A673 (cell line): ENCODE data around the gene PPP1R13B. TPM values are rescaled to one million over a fixed set of nuclear protein-coding genes. Genes with fewer than 3 reads are reported as not detected.

Experiments
- BruUV-seq: library from RNA; stranded (reverse); fragments of 400-500 nt; replicated peaks from 2 replicates; lab custom pipeline; 2021; lab: Mats Ljungman, UMichigan
- CTCF ChIA-PET: fragments of 300-600 bp; sonication (Branson Sonifier 250); formaldehyde crosslinking; loops from one replicate; lab custom pipeline; 2022; ENCODE audit warnings: antibody characterized with exemption; lab: Charles Lee
- POLR2A ChIA-PET: fragments of 300-600 bp; sonication (Branson Sonifier 250); formaldehyde crosslinking; loops from one replicate; lab custom pipeline; 2022; ENCODE audit warnings: antibody characterized with exemption; ENCODE audit not compliant: low non-redundant PET; lab: Charles Lee
- DNase-seq: peaks from one replicate; pipeline ENCODE4 v3.0.0-alpha.2; 2015; ENCODE audit warnings: low spot score
- H3K27ac ChIP-seq: fragments of 200-600 bp; sonication (generic); 2 replicates; pipeline ENCODE4 v1.5.1; 2016; ENCODE audit warnings: mixed run types, low read depth, mild to moderate bottlenecking, mixed read lengths, antibody characterized with exemption, low read length; ENCODE audit not compliant: poor library complexity, severe bottlenecking
- H3K27me3 ChIP-seq: fragments of 200-600 bp; sonication (generic); replicated peaks from 2 replicates; pipeline ENCODE4 v1.6.1; 2017; ENCODE audit warnings: mixed run types, low read depth, mild to moderate bottlenecking, mixed read lengths, antibody characterized with exemption, low read length; ENCODE audit not compliant: insufficient read depth, poor library complexity
- H3K36me3 ChIP-seq: fragments of 200-600 bp; sonication (generic); 2 replicates; pipeline ENCODE4 v1.6.1; 2016; ENCODE audit warnings: mixed run types, mild to moderate bottlenecking, mixed read lengths, antibody characterized with exemption, low read length; ENCODE audit not compliant: insufficient read depth, poor library complexity, severe bottlenecking
- H3K4me1 ChIP-seq: fragments of 200-600 bp; sonication (generic); 2 replicates; pipeline ENCODE4 v1.6.1; 2017; ENCODE audit warnings: mixed run types, mild to moderate bottlenecking, mixed read lengths, antibody characterized with exemption, low read length; ENCODE audit not compliant: insufficient read depth, poor library complexity, severe bottlenecking
- H3K4me3 ChIP-seq: fragments of 200-600 bp; sonication (generic); 2 replicates; pipeline ENCODE4 v1.5.1; 2016; ENCODE audit warnings: low read depth, mixed run types, mild to moderate bottlenecking, mixed read lengths, low read length; ENCODE audit not compliant: poor library complexity, severe bottlenecking
- H3K9me3 ChIP-seq: fragments of 200-600 bp; sonication (generic); 2 replicates; pipeline ENCODE4 v1.6.1; 2016; ENCODE audit warnings: mixed run types, low read depth, mild to moderate bottlenecking, mixed read lengths, antibody characterized with exemption, low read length; ENCODE audit not compliant: poor library complexity, severe bottlenecking
- EZH2 ChIP-seq: fragments of 200-600 bp; sonication (generic); IDR thresholded peaks from 2 replicates; pipeline ENCODE4 v1.6.1; 2017; ENCODE audit warnings: borderline replicate concordance, low read depth, mild to moderate bottlenecking, mixed read lengths, antibody characterized with exemption, low read length; ENCODE audit not compliant: poor library complexity, severe bottlenecking
- intact Hi-C: fragments of 100-400 bp; cut with micrococcal nuclease; formaldehyde crosslinking; loops from one replicate; pipeline ENCODE4 v1.10.0; 2022; ENCODE audit not compliant: unreplicated experiment
- total RNA-seq: library from RNA; stranded (reverse); gene quantifications from 2 replicates; pipeline ENCODE4 v1.2.3, GENCODE V29; 2021
- TF ChIP-seq, protein P1 (sequence below): fragments of 300-800, 200-600 bp; sonication (generic); conservative IDR thresholded peaks from 2 replicates; pipeline ENCODE4 v1.5.1; 2017; ENCODE audit warnings: low read depth, mild to moderate bottlenecking, antibody characterized with exemption, low read length, moderate library complexity, mixed read lengths

PPP1R13B gene
- total RNA-seq, 1 experiment from 2014 or later = 4.8 TPM

GRCh38 chr14:103817595-103817994 is 29.8 kb downstream of the PPP1R13B start:
- Histone ChIP-seq H3K27ac (no peak overlapping the region), H3K36me3 (no peaks in the 10 kb centered on the region), H3K4me1 (peaks cover 21% of the 10 kb centered on the region), H3K27me3 (no peaks in the 10 kb centered on the region), H3K4me3 (no peak overlapping the region), H3K9me3 (no peaks in the 10 kb centered on the region)
- no TSS peak for BruUV-seq
- CTCF ChIA-PET = interaction anchor here (1.2 kb wide), 1 partner anchor 9 kb away, joined by 3 read pairs; no protein-coding TSS in a partner anchor
- no peak for TF ChIP-seq EZH2
- TF ChIP-seq, protein P1, sequence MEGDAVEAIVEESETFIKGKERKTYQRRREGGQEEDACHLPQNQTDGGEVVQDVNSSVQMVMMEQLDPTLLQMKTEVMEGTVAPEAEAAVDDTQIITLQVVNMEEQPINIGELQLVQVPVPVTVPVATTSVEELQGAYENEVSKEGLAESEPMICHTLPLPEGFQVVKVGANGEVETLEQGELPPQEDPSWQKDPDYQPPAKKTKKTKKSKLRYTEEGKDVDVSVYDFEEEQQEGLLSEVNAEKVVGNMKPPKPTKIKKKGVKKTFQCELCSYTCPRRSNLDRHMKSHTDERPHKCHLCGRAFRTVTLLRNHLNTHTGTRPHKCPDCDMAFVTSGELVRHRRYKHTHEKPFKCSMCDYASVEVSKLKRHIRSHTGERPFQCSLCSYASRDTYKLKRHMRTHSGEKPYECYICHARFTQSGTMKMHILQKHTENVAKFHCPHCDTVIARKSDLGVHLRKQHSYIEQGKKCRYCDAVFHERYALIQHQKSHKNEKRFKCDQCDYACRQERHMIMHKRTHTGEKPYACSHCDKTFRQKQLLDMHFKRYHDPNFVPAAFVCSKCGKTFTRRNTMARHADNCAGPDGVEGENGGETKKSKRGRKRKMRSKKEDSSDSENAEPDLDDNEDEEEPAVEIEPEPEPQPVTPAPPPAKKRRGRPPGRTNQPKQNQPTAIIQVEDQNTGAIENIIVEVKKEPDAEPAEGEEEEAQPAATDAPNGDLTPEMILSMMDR = no peak
- intact Hi-C loops = no loop called here
- no peak for DNase-seq
- POLR2A ChIA-PET = no interaction called here

GRCh38 chr14:103816991-103817390 is 30.4 kb downstream of the PPP1R13B start:
- Histone ChIP-seq H3K36me3 (no peaks in the 10 kb centered on the region), H3K4me3 (no peak overlapping the region), H3K9me3 (no peaks in the 10 kb centered on the region), H3K4me1 (peaks cover 21% of the 10 kb centered on the region), H3K27me3 (no peaks in the 10 kb centered on the region), H3K27ac (no peak overlapping the region)
- ChIA-PET CTCF (interaction anchor here (1.2 kb wide), 1 partner anchor 9 kb away, joined by 3 read pairs; no protein-coding TSS in a partner anchor), POLR2A (no interaction called here)
- intact Hi-C loops = no loop called here
- TF ChIP-seq EZH2 = no peak
- no TSS peak for BruUV-seq
- DNase-seq = no peak

DNA sequence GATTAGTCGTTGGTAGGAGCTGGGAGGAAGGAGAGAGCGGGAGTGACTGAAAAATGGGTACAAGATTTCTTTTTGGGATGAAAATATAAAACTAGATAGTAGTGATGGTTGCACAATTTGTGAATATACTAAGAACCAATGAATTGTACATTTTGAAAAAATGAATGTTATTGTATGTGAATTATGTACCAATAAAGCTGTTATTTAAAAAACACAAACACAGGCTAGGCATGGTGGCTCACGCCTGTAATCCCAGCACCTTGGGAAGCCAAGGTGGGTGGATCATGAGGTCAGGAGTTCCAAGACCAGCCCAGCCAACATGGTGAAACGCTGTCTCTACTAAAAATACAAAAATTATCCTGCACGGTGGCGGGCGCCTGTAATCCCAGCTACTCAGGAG is 32.1 kb downstream of the PPP1R13B start:
- no peak for TF ChIP-seq EZH2
- TF ChIP-seq, protein P1 = no peak
- intact Hi-C loops = no loop called here
- DNase-seq = no peak
- H3K27me3 ChIP-seq = no peaks in the 10 kb centered on the region
- no peak overlapping the region for H3K4me3 ChIP-seq
- no peaks in the 10 kb centered on the region for H3K9me3 ChIP-seq
- H3K27ac ChIP-seq = no peak overlapping the region
- ChIA-PET CTCF (no interaction called here), POLR2A (interaction anchor here (0.6 kb wide), 1 partner anchor 313 kb away, joined by 3 read pairs; no protein-coding TSS in a partner anchor)
- no TSS peak for BruUV-seq
- peaks cover 9% of the 10 kb centered on the region for H3K4me1 ChIP-seq
- H3K36me3 ChIP-seq = no peaks in the 10 kb centered on the region

- no peaks in the 10 kb centered on the region for H3K36me3 ChIP-seq
- POLR2A ChIA-PET = no interaction called here
- no peak overlapping the region for H3K4me3 ChIP-seq
- DNase-seq = no peak
- no peak for TF ChIP-seq EZH2
- TF ChIP-seq, protein P1 = no peak
- no peaks in the 10 kb centered on the region for H3K27me3 ChIP-seq
- H3K27ac ChIP-seq = no peak overlapping the region
- H3K9me3 ChIP-seq = no peaks in the 10 kb centered on the region
- CTCF ChIA-PET = interaction anchor here (0.7 kb wide), 1 partner anchor 113 kb away, joined by 3 read pairs; no protein-coding TSS in a partner anchor
- no TSS peak for BruUV-seq
- H3K4me1 ChIP-seq = no peaks in the 10 kb centered on the region
- intact Hi-C loops = no loop called here
Measured at GRCh38 chr14:103811189-103811588, 36.2 kb downstream of the PPP1R13B start.
